ENCODE data around the gene PHKG1.
"Not testable (repeated sequence)": the region's sequence is repeated elsewhere in the genome, so short reads cannot be mapped to it uniquely, and the experiment has no call there.

The PHKG1 gene

DNA sequence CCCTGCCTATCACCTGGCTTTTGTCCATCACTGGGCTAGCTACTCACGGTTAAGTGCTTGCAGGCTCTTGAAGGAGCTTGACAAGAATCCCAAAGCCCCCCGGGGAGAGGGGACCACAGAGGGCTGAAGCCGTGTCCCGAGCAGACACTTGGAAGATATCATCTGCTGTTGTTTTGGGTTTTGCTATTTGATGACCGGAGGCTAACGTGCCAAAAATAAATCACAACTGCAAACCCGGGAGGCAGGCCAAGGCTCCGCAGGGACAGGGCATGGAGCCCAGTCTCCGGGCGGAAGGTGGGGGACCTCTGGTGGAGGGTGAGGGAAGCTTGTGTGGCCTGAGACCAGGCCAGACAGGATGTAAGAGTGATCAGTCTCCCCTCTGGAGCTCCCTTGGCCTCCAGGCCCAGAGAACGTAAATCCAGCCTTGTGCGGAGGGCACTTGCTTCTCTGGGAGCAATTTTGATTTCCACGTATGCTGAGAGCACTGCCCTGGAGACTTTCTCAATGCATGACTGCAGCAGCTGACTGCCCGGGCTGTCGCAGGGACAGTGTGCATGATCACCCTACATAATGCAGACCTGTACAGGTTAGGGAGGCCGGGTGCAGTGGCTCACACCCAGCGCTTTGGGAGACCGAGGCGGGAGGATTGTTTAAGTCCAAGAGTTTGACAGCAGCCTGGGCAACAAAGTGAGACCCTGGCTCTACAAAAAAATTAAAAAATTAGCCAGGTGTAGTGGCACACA lies at the start of gene PHKG1:
Gene PHKG1, minus strand, starts transcription at position 164 of the 743 bp plus-strand sequence. CDS start 4,011 bp downstream, outside the sequence.
- Histone ChIP-seq H3K4me3 (ENCODE audit: low read depth, low read length) (no peak within 1 kb of the TSS), H3K27me3 (ENCODE audit: insufficient read depth, low read length) (no peaks in the 10 kb centered on the region), H3K79me2 (ENCODE audit: control insufficient read depth, insufficient read depth, low read length, unreplicated experiment) (no peaks in the 10 kb centered on the region), H3K27ac (ENCODE audit: low read depth, low read length) (no peak within 1 kb of the TSS), H3K36me3 (ENCODE audit: insufficient read depth, low read length) (no peaks in the 10 kb centered on the region), H2AFZ (ENCODE audit: low read length, unreplicated experiment) (no peak within 1 kb of the TSS), H3K4me1 (ENCODE audit: control insufficient read depth, insufficient read depth, low read length, unreplicated experiment) (peaks cover 12% of the 10 kb centered on the region)

DNA sequence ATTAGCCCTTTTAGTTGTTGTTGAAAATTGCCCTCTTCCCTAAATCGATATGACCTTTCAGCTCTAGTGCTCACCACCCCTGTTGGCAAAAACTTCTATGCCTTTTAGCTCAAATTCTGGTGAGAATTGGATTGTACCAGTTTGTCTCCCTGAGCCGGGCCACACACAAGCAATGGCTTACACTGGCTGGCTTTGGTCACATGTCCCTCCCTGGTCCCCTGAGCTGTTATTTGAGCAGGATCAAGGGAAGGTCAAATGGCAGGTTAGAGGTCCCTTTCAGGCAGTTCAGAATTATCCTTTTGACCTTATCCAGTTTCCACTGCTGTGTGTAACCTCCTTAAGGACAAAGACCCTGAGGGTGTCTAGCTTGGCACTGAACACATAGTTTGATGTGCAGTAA lies 38.3 kb upstream of the PHKG1 start:
- not testable (repeated sequence) for H3K4me3 ChIP-seq (ENCODE audit: low read depth, low read length); H3K27me3 ChIP-seq (ENCODE audit: insufficient read depth, low read length); H3K4me1 ChIP-seq (ENCODE audit: control insufficient read depth, insufficient read depth, low read length, unreplicated experiment); H3K27ac ChIP-seq (ENCODE audit: low read depth, low read length); H2AFZ ChIP-seq (ENCODE audit: low read length, unreplicated experiment); H3K36me3 ChIP-seq (ENCODE audit: insufficient read depth, low read length); H3K79me2 ChIP-seq (ENCODE audit: control insufficient read depth, insufficient read depth, low read length, unreplicated experiment)

DNA sequence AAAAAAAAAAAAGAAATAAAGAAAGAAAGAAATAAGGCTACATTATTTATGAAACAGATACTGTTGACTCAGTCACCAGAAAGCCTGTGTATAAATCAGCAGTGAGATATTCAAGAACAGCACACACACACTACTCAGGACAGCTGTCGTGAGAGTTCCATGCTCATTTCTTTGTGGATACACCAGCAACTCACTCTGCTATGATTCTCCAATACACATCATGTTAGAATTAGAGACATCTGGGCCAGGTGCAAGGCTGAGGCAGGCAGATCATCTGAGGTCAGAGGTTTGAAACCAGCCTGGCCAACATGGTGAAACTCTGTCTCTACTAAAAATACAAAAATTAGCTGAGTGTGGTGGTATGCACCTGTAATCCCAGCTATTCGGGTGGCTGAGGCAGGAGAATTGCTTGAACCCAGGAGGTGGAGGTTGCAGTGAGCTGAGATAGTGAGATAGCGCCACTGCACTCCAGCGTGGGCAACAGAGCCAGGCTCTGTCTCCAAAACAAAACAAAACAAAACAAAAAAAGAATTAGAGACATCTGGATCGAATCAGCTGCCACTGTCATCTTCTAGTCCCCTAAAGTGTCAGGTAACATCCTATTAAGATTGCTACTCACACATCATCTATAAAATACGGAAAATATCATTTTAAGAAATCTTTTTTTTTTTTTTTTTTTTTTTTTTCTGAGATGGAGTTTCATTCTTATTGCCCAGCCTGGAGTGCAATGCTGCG lies 34.7 kb upstream of the PHKG1 start:
- H2AFZ ChIP-seq (ENCODE audit: low read length, unreplicated experiment) = no peak overlapping the region
- no peaks in the 10 kb centered on the region for H3K4me1 ChIP-seq (ENCODE audit: control insufficient read depth, insufficient read depth, low read length, unreplicated experiment)
- no peaks in the 10 kb centered on the region for H3K36me3 ChIP-seq (ENCODE audit: insufficient read depth, low read length)
- no peaks in the 10 kb centered on the region for H3K27me3 ChIP-seq (ENCODE audit: insufficient read depth, low read length)
- H3K27ac ChIP-seq (ENCODE audit: low read depth, low read length) = no peak overlapping the region
- H3K79me2 ChIP-seq (ENCODE audit: control insufficient read depth, insufficient read depth, low read length, unreplicated experiment) = no peaks in the 10 kb centered on the region
- H3K4me3 ChIP-seq (ENCODE audit: low read depth, low read length) = no peak overlapping the region

DNA sequence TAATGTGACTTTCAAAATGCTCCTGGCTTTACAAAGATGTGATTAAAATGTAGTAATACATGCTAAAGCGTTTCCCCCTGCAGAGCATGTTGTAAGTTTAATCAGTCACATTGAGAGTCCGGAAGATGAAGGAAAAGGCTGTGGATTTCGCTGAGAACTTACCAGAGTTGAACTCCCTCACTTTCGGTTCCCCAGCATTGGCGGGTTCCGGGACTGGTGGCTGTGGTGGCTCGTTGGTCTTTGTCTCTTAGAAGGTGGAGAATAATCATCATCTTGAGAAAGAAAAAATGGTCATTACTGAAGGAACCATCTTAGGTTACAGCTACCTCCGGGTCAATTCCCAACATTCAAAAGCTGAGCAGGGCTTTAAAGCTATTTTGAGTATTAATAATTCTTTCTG lies 33.1 kb upstream of the PHKG1 start:
- no peak overlapping the region for H3K27ac ChIP-seq (ENCODE audit: low read depth, low read length)
- no peak overlapping the region for H2AFZ ChIP-seq (ENCODE audit: low read length, unreplicated experiment)
- no peak overlapping the region for H3K4me3 ChIP-seq (ENCODE audit: low read depth, low read length)
- H3K27me3 ChIP-seq (ENCODE audit: insufficient read depth, low read length) = no peaks in the 10 kb centered on the region
- no peaks in the 10 kb centered on the region for H3K4me1 ChIP-seq (ENCODE audit: control insufficient read depth, insufficient read depth, low read length, unreplicated experiment)
- H3K79me2 ChIP-seq (ENCODE audit: control insufficient read depth, insufficient read depth, low read length, unreplicated experiment) = no peaks in the 10 kb centered on the region
- H3K36me3 ChIP-seq (ENCODE audit: insufficient read depth, low read length) = no peaks in the 10 kb centered on the region

DNA sequence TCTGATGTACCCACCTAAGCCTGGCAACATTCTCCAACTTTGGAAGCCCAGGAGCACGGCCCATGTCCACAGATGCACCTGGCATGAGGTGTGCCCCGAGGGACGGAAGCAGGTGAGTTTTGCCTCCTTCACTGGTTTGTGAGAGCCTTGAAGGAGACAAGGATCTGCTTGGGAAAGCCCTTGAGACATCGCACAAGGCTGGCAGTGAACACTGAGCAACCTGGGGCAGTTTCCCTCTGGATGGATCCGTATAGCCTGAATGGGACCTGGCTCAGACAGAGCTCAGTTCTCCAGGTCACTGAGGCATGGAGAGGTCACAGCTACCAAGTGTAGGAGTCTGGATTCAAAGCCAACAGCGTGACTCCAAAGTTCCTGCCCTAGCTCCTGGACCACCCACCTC lies 32.2 kb upstream of the PHKG1 start:
- Histone ChIP-seq H3K4me1 (ENCODE audit: control insufficient read depth, insufficient read depth, low read length, unreplicated experiment) (no peaks in the 10 kb centered on the region), H3K27ac (ENCODE audit: low read depth, low read length) (no peak overlapping the region), H3K27me3 (ENCODE audit: insufficient read depth, low read length) (no peaks in the 10 kb centered on the region), H3K4me3 (ENCODE audit: low read depth, low read length) (no peak overlapping the region), H2AFZ (ENCODE audit: low read length, unreplicated experiment) (no peak overlapping the region), H3K79me2 (ENCODE audit: control insufficient read depth, insufficient read depth, low read length, unreplicated experiment) (no peaks in the 10 kb centered on the region), H3K36me3 (ENCODE audit: insufficient read depth, low read length) (no peaks in the 10 kb centered on the region)

DNA sequence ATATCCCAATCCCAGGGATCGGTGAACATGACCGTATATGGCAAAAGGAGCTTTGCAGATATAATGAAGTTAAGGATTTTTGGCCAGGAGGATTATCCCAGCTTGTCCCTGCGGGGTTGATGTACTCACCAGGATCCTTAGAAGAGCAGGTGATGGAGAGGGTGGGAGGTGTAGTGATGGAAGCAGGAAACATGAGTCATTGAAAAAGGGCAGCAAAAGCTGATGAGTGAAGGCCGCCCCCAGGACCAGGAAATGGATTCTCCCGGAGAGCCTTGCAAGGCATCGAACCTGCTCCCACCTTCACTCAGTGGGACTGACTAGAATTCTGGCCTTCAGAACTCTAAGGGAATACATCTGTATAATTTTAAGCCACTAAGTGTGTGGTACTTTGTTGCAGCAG lies 28.7 kb upstream of the PHKG1 start:
- Histone ChIP-seq H3K79me2 (ENCODE audit: control insufficient read depth, insufficient read depth, low read length, unreplicated experiment) (no peaks in the 10 kb centered on the region), H3K36me3 (ENCODE audit: insufficient read depth, low read length) (no peaks in the 10 kb centered on the region), H2AFZ (ENCODE audit: low read length, unreplicated experiment) (no peak overlapping the region), H3K4me3 (ENCODE audit: low read depth, low read length) (no peak overlapping the region), H3K27me3 (ENCODE audit: insufficient read depth, low read length) (peaks cover 16% of the 10 kb centered on the region), H3K27ac (ENCODE audit: low read depth, low read length) (no peak overlapping the region), H3K4me1 (ENCODE audit: control insufficient read depth, insufficient read depth, low read length, unreplicated experiment) (no peaks in the 10 kb centered on the region)

DNA sequence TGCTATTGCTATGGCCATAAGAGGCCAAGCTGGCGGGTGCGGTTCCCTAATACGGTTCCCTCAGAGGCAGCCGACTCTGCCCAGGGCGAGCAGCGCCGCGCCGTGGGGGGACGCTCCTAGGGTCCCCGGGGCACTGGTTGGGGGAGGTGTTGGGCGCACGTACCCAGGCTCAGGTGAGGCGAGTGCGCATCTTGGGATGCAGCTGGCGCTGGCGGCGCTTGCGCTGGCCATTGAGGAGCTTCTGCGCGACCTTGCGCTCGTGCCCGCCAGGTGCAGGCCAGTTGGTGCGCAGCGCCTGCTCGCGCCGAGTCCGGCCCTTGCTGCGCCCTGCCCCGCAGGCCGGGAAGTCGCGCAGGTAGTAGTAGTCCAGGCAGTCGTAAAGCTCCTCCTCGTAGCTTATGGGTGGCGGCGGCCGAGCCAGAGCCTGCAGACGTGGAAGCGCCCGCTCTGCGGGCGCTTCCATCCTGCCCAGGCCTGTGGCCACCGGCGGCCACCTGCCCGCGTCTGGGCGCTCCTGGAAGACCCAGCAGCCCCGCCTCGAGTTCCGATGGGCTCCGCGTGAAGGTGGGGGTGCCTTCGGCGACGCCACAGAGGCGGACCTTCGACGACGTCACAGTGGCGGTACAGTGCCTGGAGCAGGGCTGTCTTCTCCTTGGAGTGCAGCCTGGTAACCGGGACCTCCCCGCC lies 23.2 kb upstream of the PHKG1 start, which contains the start of gene NUPR2:
Gene NUPR2, minus strand, starts transcription at position 566 of the 687 bp plus-strand sequence. Its CDS starts 103 bp downstream, at position 463.
- no peaks in the 10 kb centered on the region for H3K36me3 ChIP-seq (ENCODE audit: insufficient read depth, low read length)
- H2AFZ ChIP-seq (ENCODE audit: low read length, unreplicated experiment) = no peak within 1 kb of the TSS
- H3K27me3 ChIP-seq (ENCODE audit: insufficient read depth, low read length) = peaks cover 30% of the 10 kb centered on the region
- no peak within 1 kb of the TSS for H3K4me3 ChIP-seq (ENCODE audit: low read depth, low read length)
- H3K27ac ChIP-seq (ENCODE audit: low read depth, low read length) = no peak within 1 kb of the TSS
- H3K4me1 ChIP-seq (ENCODE audit: control insufficient read depth, insufficient read depth, low read length, unreplicated experiment) = no peaks in the 10 kb centered on the region
- H3K79me2 ChIP-seq (ENCODE audit: control insufficient read depth, insufficient read depth, low read length, unreplicated experiment) = no peaks in the 10 kb centered on the region

DNA sequence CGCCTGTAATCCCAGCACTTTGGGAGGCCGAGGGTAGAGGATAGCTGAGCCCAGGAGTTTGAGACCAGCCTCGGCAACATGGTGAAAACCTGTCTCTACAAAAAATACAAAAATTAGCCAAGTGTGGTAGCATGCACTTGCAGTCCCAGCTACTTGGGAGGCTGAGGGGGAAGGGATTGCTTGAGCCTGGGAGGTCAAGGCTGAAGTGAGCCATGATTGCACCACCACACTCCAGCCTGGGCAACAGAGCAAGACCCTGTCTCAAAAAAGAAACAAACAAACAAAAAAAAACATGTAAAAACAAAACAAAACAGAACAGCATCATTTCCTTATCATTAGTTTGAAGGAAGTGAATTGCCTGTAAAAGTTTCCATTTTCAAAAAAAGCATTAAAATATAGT lies 19.5 kb upstream of the PHKG1 start:
- H3K4me1 ChIP-seq (ENCODE audit: control insufficient read depth, insufficient read depth, low read length, unreplicated experiment); H3K4me3 ChIP-seq (ENCODE audit: low read depth, low read length); H3K79me2 ChIP-seq (ENCODE audit: control insufficient read depth, insufficient read depth, low read length, unreplicated experiment); H3K27ac ChIP-seq (ENCODE audit: low read depth, low read length); H2AFZ ChIP-seq (ENCODE audit: low read length, unreplicated experiment); H3K36me3 ChIP-seq (ENCODE audit: insufficient read depth, low read length): not testable (repeated sequence)
- peaks cover 22% of the 10 kb centered on the region for H3K27me3 ChIP-seq (ENCODE audit: insufficient read depth, low read length)

DNA sequence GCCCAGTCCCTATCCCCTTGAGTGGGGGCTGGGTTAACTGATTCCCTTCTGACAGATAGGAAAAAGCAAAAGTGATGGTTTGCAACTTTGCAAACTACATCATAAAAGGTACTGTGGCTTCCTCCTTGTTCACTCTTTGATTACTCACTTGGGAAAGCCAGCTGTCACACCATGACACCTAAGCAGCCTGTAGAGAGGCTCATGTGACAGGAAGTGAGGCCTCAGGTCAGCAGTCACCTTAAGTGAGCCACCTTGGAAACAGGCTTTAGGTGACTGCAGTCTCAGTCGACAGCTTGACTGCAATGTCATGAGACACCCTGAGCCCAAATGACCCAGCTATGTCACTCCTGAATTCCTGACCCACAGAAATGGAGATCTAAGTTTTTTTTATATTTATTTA lies 17.9 kb upstream of the PHKG1 start:
- no peak overlapping the region for H2AFZ ChIP-seq (ENCODE audit: low read length, unreplicated experiment)
- H3K36me3 ChIP-seq (ENCODE audit: insufficient read depth, low read length) = no peaks in the 10 kb centered on the region

DNA sequence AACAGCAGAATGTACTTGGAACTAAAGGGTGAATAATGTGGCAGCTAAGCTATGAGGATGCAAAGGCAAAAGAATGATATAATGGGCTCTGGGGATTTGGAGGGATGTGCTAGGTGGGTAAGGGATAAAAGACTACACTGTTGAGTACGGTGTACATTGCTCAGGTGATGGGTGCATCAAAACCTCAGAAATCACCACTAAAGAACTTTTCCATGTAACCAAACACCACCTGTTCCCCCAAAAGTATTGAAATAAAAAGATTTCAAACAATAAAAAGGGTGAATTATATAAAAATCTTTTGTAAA lies 15.2 kb upstream of the PHKG1 start:
- Histone ChIP-seq H3K27me3 (ENCODE audit: insufficient read depth, low read length) (no peaks in the 10 kb centered on the region), H3K4me1 (ENCODE audit: control insufficient read depth, insufficient read depth, low read length, unreplicated experiment) (peaks cover 3% of the 10 kb centered on the region), H3K79me2 (ENCODE audit: control insufficient read depth, insufficient read depth, low read length, unreplicated experiment) (peaks cover 31% of the 10 kb centered on the region), H3K27ac (ENCODE audit: low read depth, low read length) (no peak overlapping the region), H2AFZ (ENCODE audit: low read length, unreplicated experiment) (no peak overlapping the region), H3K36me3 (ENCODE audit: insufficient read depth, low read length) (peaks cover 4% of the 10 kb centered on the region; the same call in 1 of the 2 replicates), H3K4me3 (ENCODE audit: low read depth, low read length) (no peak overlapping the region)

More for the DNA sequence above, 17.9 kb upstream of the PHKG1 start:
- H3K4me3 ChIP-seq (ENCODE audit: low read depth, low read length) = no peak overlapping the region
- no peaks in the 10 kb centered on the region for H3K4me1 ChIP-seq (ENCODE audit: control insufficient read depth, insufficient read depth, low read length, unreplicated experiment)
- peaks cover 7% of the 10 kb centered on the region for H3K79me2 ChIP-seq (ENCODE audit: control insufficient read depth, insufficient read depth, low read length, unreplicated experiment)
- peaks cover 6% of the 10 kb centered on the region; the same call in 1 of the 2 replicates for H3K27me3 ChIP-seq (ENCODE audit: insufficient read depth, low read length)
- no peak overlapping the region for H3K27ac ChIP-seq (ENCODE audit: low read depth, low read length)

Data from ACC112 (cell line).